ENCODE measurements around the gene USP6NL.

DNA sequence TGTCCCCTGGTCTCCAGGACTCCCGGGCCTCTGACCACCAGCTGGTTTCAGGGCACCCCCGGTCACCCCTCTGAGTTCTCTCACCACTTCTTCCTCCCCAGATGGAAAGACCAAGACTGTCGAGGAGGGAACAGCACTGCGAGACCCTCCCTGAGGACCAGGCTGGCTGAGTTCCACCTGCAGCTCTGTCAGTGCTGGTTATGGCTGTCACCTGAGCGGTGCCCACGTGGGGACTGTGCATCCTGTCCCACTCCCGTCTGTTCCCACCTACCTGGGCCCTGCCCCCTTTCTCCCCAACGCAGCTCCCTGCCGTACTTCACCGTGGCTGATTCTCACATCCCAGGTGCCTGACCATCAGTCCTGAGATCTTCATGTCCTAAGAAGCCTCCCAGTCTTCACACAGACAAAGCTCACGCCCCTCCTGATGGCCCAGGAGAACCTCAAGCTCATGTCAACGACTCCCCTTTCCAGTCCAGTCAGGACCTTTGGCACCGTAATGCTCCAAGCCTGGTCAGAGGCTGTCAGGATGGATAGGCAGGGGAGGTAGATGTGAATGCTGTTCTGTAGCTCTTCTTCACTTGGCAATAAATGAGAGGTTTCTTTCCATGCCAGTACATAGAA, 159.7 kb downstream of the USP6NL start:
- TF ChIP-seq, protein P1, sequence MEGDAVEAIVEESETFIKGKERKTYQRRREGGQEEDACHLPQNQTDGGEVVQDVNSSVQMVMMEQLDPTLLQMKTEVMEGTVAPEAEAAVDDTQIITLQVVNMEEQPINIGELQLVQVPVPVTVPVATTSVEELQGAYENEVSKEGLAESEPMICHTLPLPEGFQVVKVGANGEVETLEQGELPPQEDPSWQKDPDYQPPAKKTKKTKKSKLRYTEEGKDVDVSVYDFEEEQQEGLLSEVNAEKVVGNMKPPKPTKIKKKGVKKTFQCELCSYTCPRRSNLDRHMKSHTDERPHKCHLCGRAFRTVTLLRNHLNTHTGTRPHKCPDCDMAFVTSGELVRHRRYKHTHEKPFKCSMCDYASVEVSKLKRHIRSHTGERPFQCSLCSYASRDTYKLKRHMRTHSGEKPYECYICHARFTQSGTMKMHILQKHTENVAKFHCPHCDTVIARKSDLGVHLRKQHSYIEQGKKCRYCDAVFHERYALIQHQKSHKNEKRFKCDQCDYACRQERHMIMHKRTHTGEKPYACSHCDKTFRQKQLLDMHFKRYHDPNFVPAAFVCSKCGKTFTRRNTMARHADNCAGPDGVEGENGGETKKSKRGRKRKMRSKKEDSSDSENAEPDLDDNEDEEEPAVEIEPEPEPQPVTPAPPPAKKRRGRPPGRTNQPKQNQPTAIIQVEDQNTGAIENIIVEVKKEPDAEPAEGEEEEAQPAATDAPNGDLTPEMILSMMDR (IDR thresholded peaks at IDR 0.05) = no peak
- TF ChIP-seq POLR2A (IDR thresholded peaks at IDR 0.05) = no peak

Measured in lower leg skin (tissue), 3 donors.